Measurements from ENCODE around the gene LAPTM5. TPM values are rescaled to one million over a fixed set of nuclear protein-coding genes. Genes with fewer than 3 reads are reported as not detected.

The LAPTM5 gene
- total RNA-seq, 2 donors from 2014 or later = 44.7 to 68.1 TPM

GRCh38 chr1:30726773-30727684 lies 30.5 kb downstream of the LAPTM5 start:
- DNase-seq (no peak), ATAC-seq (no peak)
- intact Hi-C loops (cut with DNase I) = no loop called here

DNA sequence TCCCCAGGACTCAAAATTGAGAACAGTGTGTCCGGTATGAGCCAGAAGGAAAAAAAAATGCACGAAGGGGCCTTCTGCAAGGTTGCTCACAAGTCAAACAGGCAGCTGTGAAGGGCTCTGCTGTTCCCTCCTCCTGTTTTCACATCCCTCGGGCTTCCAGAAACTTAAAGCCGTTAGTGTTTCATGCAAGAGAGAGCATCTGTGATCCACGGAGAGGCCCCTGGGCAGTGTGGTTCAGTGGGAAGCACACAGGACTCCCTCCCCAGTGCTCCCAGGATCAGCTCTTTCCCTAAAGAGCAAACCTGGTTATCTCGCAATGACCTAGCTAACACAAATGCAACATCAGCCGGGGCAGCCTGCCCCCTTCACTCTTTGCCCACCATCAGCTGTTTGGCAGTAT lies 31.3 kb downstream of the LAPTM5 start:
- DNase-seq (no peak), ATAC-seq (no peak)
- intact Hi-C loops (cut with DNase I) = no loop called here

GRCh38 chr1:30725450-30726095 lies 32.0 kb downstream of the LAPTM5 start:
- no peak for DNase-seq
- intact Hi-C loops (cut with DNase I) = no loop called here
- ATAC-seq = no peak

DNA sequence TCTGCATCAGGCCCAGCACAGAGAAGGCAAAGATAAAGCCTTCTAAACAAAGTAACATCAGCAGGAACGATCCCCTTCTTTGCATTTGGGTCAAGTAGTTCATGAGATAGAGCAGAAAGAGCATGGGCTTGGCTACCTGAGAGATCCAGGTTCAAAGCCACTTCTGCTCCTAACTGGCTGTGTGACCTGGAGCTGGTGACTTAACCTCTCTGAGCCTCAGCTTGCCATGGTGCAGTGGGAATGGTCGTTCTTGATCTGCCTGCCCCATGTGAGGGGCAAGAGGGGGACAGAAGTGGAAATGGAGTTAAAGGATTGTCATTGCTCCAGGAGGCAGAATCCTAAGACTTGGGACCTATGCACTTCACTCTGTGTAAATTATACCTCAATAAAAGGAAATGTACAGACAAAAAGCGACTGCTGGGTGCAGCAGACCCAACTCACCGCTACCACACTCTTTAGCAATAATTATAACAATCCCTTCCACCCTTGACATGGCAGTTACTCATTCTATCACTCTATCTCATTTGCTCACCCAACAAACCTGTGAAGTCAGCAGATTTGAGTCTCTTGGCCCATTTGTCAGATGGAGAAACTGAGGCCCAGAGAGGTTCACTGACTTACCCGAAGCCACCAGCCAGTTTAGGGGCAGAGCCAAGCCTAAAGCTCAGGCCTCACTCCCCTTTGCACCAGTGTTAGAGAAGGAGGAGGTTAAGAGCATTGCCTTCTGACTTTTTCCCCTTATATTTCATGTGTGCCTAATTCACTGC lies 32.7 kb downstream of the LAPTM5 start:
- intact Hi-C loops (cut with DNase I) = loop anchor here in 1 of 2 donors (5.0 kb wide), 1 partner anchor 187 kb away; no protein-coding TSS in a partner anchor
- DNase-seq (no peak), ATAC-seq (no peak)

DNA sequence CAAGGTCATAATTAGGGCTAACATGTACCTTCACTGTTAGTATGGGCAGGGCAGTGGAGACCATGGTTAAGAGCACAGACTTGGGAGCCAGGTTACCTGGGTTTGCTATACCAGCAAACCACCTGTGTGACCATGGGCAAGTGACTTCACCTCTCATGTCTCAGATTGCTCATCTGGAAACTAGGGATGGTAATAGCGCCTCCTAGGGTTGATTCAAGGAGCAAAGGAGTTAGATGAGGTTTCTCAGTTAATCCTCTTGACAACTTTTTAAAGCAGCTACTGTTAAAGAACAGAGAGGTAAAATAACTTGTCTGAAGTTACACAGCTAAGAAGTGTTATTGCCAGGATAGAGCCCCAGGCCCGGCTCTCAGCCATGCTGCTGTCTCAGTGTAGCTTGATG lies 33.4 kb downstream of the LAPTM5 start:
- ATAC-seq (no peak), DNase-seq (no peak)
- intact Hi-C loops (cut with DNase I) = loop anchor here in 1 of 2 donors (5.0 kb wide), 1 partner anchor 188 kb away; no protein-coding TSS in a partner anchor

GRCh38 chr1:30723331-30723755 lies 34.2 kb downstream of the LAPTM5 start, which contains the start of gene MATN1:
Gene MATN1 (minus strand): TSS chr1:30723585. CDS start chr1:30723551, 34 bp downstream.
- intact Hi-C loops (cut with DNase I) = loop anchor here in 1 of 2 donors (5.0 kb wide), 1 partner anchor 189 kb away; no protein-coding TSS in a partner anchor
- DNase-seq (no peak), ATAC-seq (no peak)

GRCh38 chr1:30721812-30722537 lies 35.6 kb downstream of the LAPTM5 start:
- intact Hi-C loops (cut with DNase I) = loop anchor here in 1 of 2 donors (5.0 kb wide), 1 partner anchor 190 kb away; no protein-coding TSS in a partner anchor
- no peak for DNase-seq
- no peak for ATAC-seq

- DNase-seq (no peak), ATAC-seq (no peak)
- intact Hi-C loops (cut with DNase I) = loop anchor here in 1 of 2 donors (5.0 kb wide), 1 partner anchor 191 kb away; no protein-coding TSS in a partner anchor
These were observed 36.2 kb downstream of the LAPTM5 start for GRCh38 chr1:30721341-30721793.

- DNase-seq = no peak
- intact Hi-C loops (cut with DNase I) = loop anchor here in 1 of 2 donors (5.0 kb wide), 1 partner anchor 192 kb away; no protein-coding TSS in a partner anchor
These were observed 37.0 kb downstream of the LAPTM5 start for GRCh38 chr1:30720271-30721223.

DNA sequence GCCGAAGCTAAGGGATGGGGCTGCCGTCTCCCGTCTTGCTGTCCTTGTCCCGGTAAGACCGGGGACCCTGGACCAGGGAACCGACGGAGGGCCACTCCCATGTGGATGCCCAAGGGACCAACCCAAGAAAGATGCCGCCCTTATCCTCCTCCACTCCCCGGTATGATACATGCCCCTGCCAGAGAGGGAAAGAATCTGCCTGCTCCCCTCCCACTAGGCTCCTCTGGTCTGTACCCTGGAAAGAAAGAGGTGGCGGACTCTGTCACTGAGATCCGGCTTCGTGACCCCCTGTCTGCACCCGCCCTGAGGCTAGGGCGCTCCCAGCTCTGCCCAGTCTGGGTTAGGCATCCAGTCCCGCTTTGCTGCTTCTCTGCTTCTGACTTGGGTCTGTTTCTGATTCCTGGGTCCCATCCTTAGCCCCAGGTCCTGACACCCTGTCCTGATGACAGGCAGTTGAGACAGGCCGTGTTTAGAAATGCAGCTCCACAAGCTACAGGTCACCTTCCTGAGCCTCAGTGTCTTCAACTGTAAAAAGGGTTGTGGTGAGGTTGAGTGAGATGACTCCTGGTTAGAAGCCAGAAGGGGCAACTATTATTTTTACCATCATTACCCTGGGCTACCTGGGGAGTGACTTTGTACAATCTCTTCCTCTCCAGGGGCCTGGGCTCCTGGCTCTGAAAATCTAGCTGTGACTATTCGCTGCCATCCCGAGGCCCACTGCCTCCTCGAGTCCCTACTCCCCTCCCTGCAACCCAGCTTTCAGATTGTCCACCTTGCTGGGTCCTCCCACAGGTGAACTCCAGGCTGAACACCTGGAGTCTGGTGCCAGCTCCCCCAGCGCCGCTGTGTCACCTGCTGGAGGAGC lies 37.9 kb downstream of the LAPTM5 start:
- DNase-seq = no peak
- intact Hi-C loops (cut with DNase I) = loop anchor here (1.0 to 5.0 kb wide), 4 partner anchors 57 to 193 kb away; no protein-coding TSS in a partner anchor
- no peak for ATAC-seq

More at GRCh38 chr1:30720271-30721223, 37.0 kb downstream of the LAPTM5 start:
- no peak for ATAC-seq

GRCh38 chr1:30718636-30719405 lies 38.8 kb downstream of the LAPTM5 start:
- ATAC-seq (peak; percentile 87 to 89), DNase-seq (peak; percentile 98)
- intact Hi-C loops (cut with DNase I) = loop anchor here (1.0 to 2.0 kb wide), 3 partner anchors 58 to 192 kb away; no protein-coding TSS in a partner anchor

- intact Hi-C loops (cut with DNase I) = loop anchor here (2.0 kb wide), 2 partner anchors 59 to 193 kb away; no protein-coding TSS in a partner anchor
- peak; percentile 89 to 90 for ATAC-seq
- peak; percentile 100 for DNase-seq
These were observed 39.4 kb downstream of the LAPTM5 start for GRCh38 chr1:30718091-30718635.

DNA sequence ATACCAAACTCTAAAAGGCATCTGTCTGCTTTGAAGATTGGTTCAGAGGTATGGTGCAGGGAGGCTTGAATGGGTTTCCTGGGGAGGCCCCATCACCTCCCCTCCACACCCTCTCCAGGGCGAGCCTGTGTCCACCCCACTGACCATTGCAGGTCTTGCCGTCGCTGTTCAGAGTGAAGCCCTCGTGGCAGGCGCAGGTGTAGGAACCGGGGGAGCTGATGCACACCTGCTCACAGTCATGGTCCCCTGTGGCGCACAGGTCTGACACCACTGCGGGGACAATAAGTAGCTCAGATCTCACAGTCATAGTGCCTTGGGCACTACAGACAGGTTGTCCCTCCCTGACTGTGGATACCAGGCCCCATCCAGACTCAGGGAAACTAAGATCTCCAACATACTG lies 40.9 kb downstream of the LAPTM5 start:
- ATAC-seq = no peak
- intact Hi-C loops (cut with DNase I) = no loop called here
- DNase-seq = no peak

GRCh38 chr1:30715886-30716285 lies 41.7 kb downstream of the LAPTM5 start:
- intact Hi-C loops (cut with DNase I) = no loop called here
- DNase-seq (no peak), ATAC-seq (no peak)

- DNase-seq = no peak
These were observed 42.4 kb downstream of the LAPTM5 start for GRCh38 chr1:30715216-30715615.

More at GRCh38 chr1:30715216-30715615, 42.4 kb downstream of the LAPTM5 start:
- intact Hi-C loops (cut with DNase I) = no loop called here
- ATAC-seq = no peak

Data from left cardiac atrium (tissue), 4 donors.